Memory B cell (primary cell): Measurements from ENCODE around the gene TPD52L3.

ENCODE experiments used
- ATAC-seq: fragments of 150-1000 bp; cut with Tn5 transposase; 2 replicates; pipeline ENCODE4 v1.10.0; 2021; ENCODE audit warnings: low read depth, mild to moderate bottlenecking, moderate library complexity
- DNase-seq, 2 donors: peaks; one replicate each; pipeline ENCODE4 v3.0.0; 2022; ENCODE audit warnings: low spot score in 2 of 2
- H3K27ac Mint-ChIP-seq: one replicate; pipeline ENCODE4 v1.8.0; 2022; ENCODE audit warnings: mild to moderate bottlenecking, moderate library complexity, mixed read lengths
- H3K27me3 Mint-ChIP-seq: one replicate; pipeline ENCODE4 v1.8.0; 2022; ENCODE audit warnings: mixed read lengths
- H3K36me3 Mint-ChIP-seq: one replicate; pipeline ENCODE4 v1.8.0; 2022; ENCODE audit warnings: mild to moderate bottlenecking, mixed read lengths
- H3K4me1 Mint-ChIP-seq: one replicate; pipeline ENCODE4 v1.8.0; 2022; ENCODE audit warnings: mixed read lengths
- H3K4me3 Mint-ChIP-seq: one replicate; pipeline ENCODE4 v1.8.0; 2022; ENCODE audit warnings: mild to moderate bottlenecking, moderate library complexity, mixed read lengths
- H3K9me3 Mint-ChIP-seq: one replicate; pipeline ENCODE4 v1.8.0; 2022; ENCODE audit warnings: mixed read lengths

Gene TPD52L3

GRCh38 chr9:6328103-6328502 lies at the start of gene TPD52L3:
TSS of gene TPD52L3 (plus strand) at chr9:6328375. CDS start at chr9:6328596, 221 bp downstream.
- H3K4me3 Mint-ChIP-seq, result no peak within 1 kb of the TSS
- peaks cover 2% of the 10 kb centered on the region for H3K36me3 Mint-ChIP-seq
- no peak for ATAC-seq

GRCh38 chr9:6301858-6302257 lies 26.3 kb upstream of the TPD52L3 start:
- no peak for ATAC-seq
- H3K4me3 Mint-ChIP-seq, result no peak overlapping the region

More at GRCh38 chr9:6328103-6328502, at the start of gene TPD52L3:
- H3K4me1 Mint-ChIP-seq, result peaks cover 3% of the 10 kb centered on the region
- H3K27me3 Mint-ChIP-seq, result peaks cover 20% of the 10 kb centered on the region
- no peak within 1 kb of the TSS for H3K27ac Mint-ChIP-seq
- H3K9me3 Mint-ChIP-seq, result peaks cover 4% of the 10 kb centered on the region
- DNase-seq, result no peak

GRCh38 chr9:6302417-6302816 lies 25.8 kb upstream of the TPD52L3 start:
- DNase-seq (no peak), ATAC-seq (no peak)
- no peaks in the 10 kb centered on the region for H3K9me3 Mint-ChIP-seq
- H3K36me3 Mint-ChIP-seq, result no peaks in the 10 kb centered on the region
- peaks cover 6% of the 10 kb centered on the region for H3K27me3 Mint-ChIP-seq
- H3K4me3 Mint-ChIP-seq, result no peak overlapping the region
- no peak overlapping the region for H3K27ac Mint-ChIP-seq
- no peaks in the 10 kb centered on the region for H3K4me1 Mint-ChIP-seq

More at GRCh38 chr9:6301858-6302257, 26.3 kb upstream of the TPD52L3 start:
- H3K36me3 Mint-ChIP-seq, result no peaks in the 10 kb centered on the region
- H3K27ac Mint-ChIP-seq, result no peak overlapping the region
- H3K27me3 Mint-ChIP-seq, result peaks cover 5% of the 10 kb centered on the region
- H3K4me1 Mint-ChIP-seq, result no peaks in the 10 kb centered on the region
- DNase-seq, result no peak
- no peaks in the 10 kb centered on the region for H3K9me3 Mint-ChIP-seq

GRCh38 chr9:6304232-6304631 lies 23.9 kb upstream of the TPD52L3 start:
- Mint-ChIP-seq H3K4me1 (no peaks in the 10 kb centered on the region), H3K27ac (no peak overlapping the region), H3K27me3 (peaks cover 6% of the 10 kb centered on the region), H3K4me3 (no peak overlapping the region), H3K9me3 (no peaks in the 10 kb centered on the region), H3K36me3 (no peaks in the 10 kb centered on the region)
- DNase-seq, result no peak
- ATAC-seq, result no peak

- Mint-ChIP-seq H3K27me3 (peaks cover 6% of the 10 kb centered on the region), H3K4me3 (no peak overlapping the region), H3K4me1 (no peaks in the 10 kb centered on the region), H3K9me3 (no peaks in the 10 kb centered on the region), H3K27ac (no peak overlapping the region), H3K36me3 (no peaks in the 10 kb centered on the region)
- DNase-seq, result no peak
- no peak for ATAC-seq
Measured at GRCh38 chr9:6305954-6306563, 22.1 kb upstream of the TPD52L3 start.

GRCh38 chr9:6307551-6308096 lies 20.6 kb upstream of the TPD52L3 start:
- H3K27me3 Mint-ChIP-seq, result peaks cover 6% of the 10 kb centered on the region
- H3K27ac Mint-ChIP-seq, result no peak overlapping the region
- H3K4me3 Mint-ChIP-seq, result no peak overlapping the region
- ATAC-seq, result no peak
- no peaks in the 10 kb centered on the region for H3K4me1 Mint-ChIP-seq
- no peak for DNase-seq
- H3K36me3 Mint-ChIP-seq, result no peaks in the 10 kb centered on the region
- H3K9me3 Mint-ChIP-seq, result no peaks in the 10 kb centered on the region

GRCh38 chr9:6330958-6331634 lies 2.9 kb downstream of the TPD52L3 start:
- Mint-ChIP-seq H3K27me3 (peaks cover 19% of the 10 kb centered on the region), H3K27ac (no peak overlapping the region), H3K4me1 (no peaks in the 10 kb centered on the region), H3K4me3 (no peak overlapping the region), H3K36me3 (peaks cover 10% of the 10 kb centered on the region), H3K9me3 (peaks cover 14% of the 10 kb centered on the region)
- ATAC-seq, result no peak
- DNase-seq, result no peak

- Mint-ChIP-seq H3K36me3 (peaks cover 15% of the 10 kb centered on the region), H3K27ac (no peak overlapping the region), H3K27me3 (peaks cover 21% of the 10 kb centered on the region), H3K4me3 (no peak overlapping the region), H3K9me3 (peaks cover 19% of the 10 kb centered on the region), H3K4me1 (no peaks in the 10 kb centered on the region)
- DNase-seq (no peak), ATAC-seq (no peak)
Measured at GRCh38 chr9:6334305-6334704, 6.1 kb downstream of the TPD52L3 start.

GRCh38 chr9:6348766-6349165 lies 20.6 kb downstream of the TPD52L3 start:
- Mint-ChIP-seq H3K27ac (no peak overlapping the region), H3K27me3 (peaks cover 4% of the 10 kb centered on the region), H3K36me3 (no peaks in the 10 kb centered on the region), H3K9me3 (no peaks in the 10 kb centered on the region), H3K4me1 (no peaks in the 10 kb centered on the region), H3K4me3 (no peak overlapping the region)
- DNase-seq (no peak), ATAC-seq (no peak)

GRCh38 chr9:6351737-6352136 lies 23.6 kb downstream of the TPD52L3 start:
- Mint-ChIP-seq H3K9me3 (no peaks in the 10 kb centered on the region), H3K4me3 (no peak overlapping the region), H3K4me1 (no peaks in the 10 kb centered on the region), H3K27me3 (peaks cover 6% of the 10 kb centered on the region), H3K36me3 (no peaks in the 10 kb centered on the region), H3K27ac (no peak overlapping the region)
- DNase-seq (no peak), ATAC-seq (no peak)

GRCh38 chr9:6354072-6354686 lies 26.0 kb downstream of the TPD52L3 start:
- Mint-ChIP-seq H3K36me3 (no peaks in the 10 kb centered on the region), H3K27ac (no peak overlapping the region)

GRCh38 chr9:6355728-6356127 lies 27.6 kb downstream of the TPD52L3 start:
- H3K4me3 Mint-ChIP-seq, result no peak overlapping the region
- H3K4me1 Mint-ChIP-seq, result no peaks in the 10 kb centered on the region
- DNase-seq (no peak), ATAC-seq (no peak)
- no peak overlapping the region for H3K27ac Mint-ChIP-seq
- no peaks in the 10 kb centered on the region for H3K9me3 Mint-ChIP-seq
- no peaks in the 10 kb centered on the region for H3K36me3 Mint-ChIP-seq
- H3K27me3 Mint-ChIP-seq, result peaks cover 3% of the 10 kb centered on the region

More at GRCh38 chr9:6354072-6354686, 26.0 kb downstream of the TPD52L3 start:
- H3K4me3 Mint-ChIP-seq, result no peak overlapping the region
- peaks cover 3% of the 10 kb centered on the region for H3K27me3 Mint-ChIP-seq
- DNase-seq (peak in 1 of 2 donors; percentile 60), ATAC-seq (peak; percentile 98)
- no peaks in the 10 kb centered on the region for H3K9me3 Mint-ChIP-seq
- no peaks in the 10 kb centered on the region for H3K4me1 Mint-ChIP-seq

- H3K4me3 Mint-ChIP-seq, result no peak overlapping the region
- H3K36me3 Mint-ChIP-seq, result no peaks in the 10 kb centered on the region
- no peaks in the 10 kb centered on the region for H3K4me1 Mint-ChIP-seq
- H3K9me3 Mint-ChIP-seq, result no peaks in the 10 kb centered on the region
- DNase-seq (no peak), ATAC-seq (no peak)
- H3K27ac Mint-ChIP-seq, result no peak overlapping the region
- H3K27me3 Mint-ChIP-seq, result peaks cover 3% of the 10 kb centered on the region
Measured at GRCh38 chr9:6356441-6356840, 28.3 kb downstream of the TPD52L3 start.

- Mint-ChIP-seq H3K9me3 (no peaks in the 10 kb centered on the region), H3K27me3 (peaks cover 6% of the 10 kb centered on the region), H3K4me1 (no peaks in the 10 kb centered on the region), H3K27ac (no peak overlapping the region), H3K36me3 (no peaks in the 10 kb centered on the region), H3K4me3 (no peak overlapping the region)
- ATAC-seq (no peak), DNase-seq (no peak)
Measured at GRCh38 chr9:6356904-6357303, 28.7 kb downstream of the TPD52L3 start.
